HG02943 (cell line): ENCODE measurements around the gene LYPLA2.
"Not testable (repeated sequence)": the region's sequence is repeated elsewhere in the genome, so short reads cannot be mapped to it uniquely, and the experiment has no call there.

ENCODE experiments used
- ATAC-seq: cut with Tn5 transposase; IDR thresholded peaks from one replicate; pipeline ENCODE4 v1.9.1; 2021; ENCODE audit warnings: mild to moderate bottlenecking, low read depth, moderate library complexity; ENCODE audit not compliant: unreplicated experiment

LYPLA2 gene

GRCh38 chr1:23777979-23778814, 12.7 kb upstream of the LYPLA2 start, which contains the start of gene PITHD1:
Gene PITHD1, plus strand, starts transcription at chr1:23778418. Its CDS starts 98 bp downstream, at chr1:23778516.
- ATAC-seq: no peak

GRCh38 chr1:23779826-23780371, 11.0 kb upstream of the LYPLA2 start:
- ATAC-seq: no peak

GRCh38 chr1:23783141-23783540, 7.8 kb upstream of the LYPLA2 start:
- ATAC-seq: not testable (repeated sequence)

- no peak for ATAC-seq
These were observed 6.1 kb upstream of the LYPLA2 start for GRCh38 chr1:23784846-23785245.

GRCh38 chr1:23787701-23788100, 3.2 kb upstream of the LYPLA2 start:
- ATAC-seq: no peak

- ATAC-seq: no peak
These were observed 2.2 kb upstream of the LYPLA2 start for GRCh38 chr1:23788695-23789094.

- ATAC-seq: no peak
These were observed 637 bp downstream of the LYPLA2 start for GRCh38 chr1:23791516-23792047.

- no peak for ATAC-seq
These were observed 1.4 kb downstream of the LYPLA2 start for GRCh38 chr1:23792151-23792945.

GRCh38 chr1:23793018-23793781, 2.3 kb downstream of the LYPLA2 start:
- no peak for ATAC-seq

GRCh38 chr1:23793861-23794731, 3.2 kb downstream of the LYPLA2 start:
- ATAC-seq: no peak

GRCh38 chr1:23794732-23795182, 3.8 kb downstream of the LYPLA2 start:
- not testable (repeated sequence) for ATAC-seq

GRCh38 chr1:23795676-23796465, 4.9 kb downstream of the LYPLA2 start:
- ATAC-seq: no peak

- no peak for ATAC-seq
These were observed 5.7 kb downstream of the LYPLA2 start for GRCh38 chr1:23796466-23797271.

GRCh38 chr1:23797478-23798448, 6.8 kb downstream of the LYPLA2 start:
- ATAC-seq: no peak

- ATAC-seq: no peak
These were observed 7.8 kb downstream of the LYPLA2 start for GRCh38 chr1:23798662-23799142.

GRCh38 chr1:23799255-23799569, 8.3 kb downstream of the LYPLA2 start:
- ATAC-seq: no peak
